Keratinocyte (primary cell): ENCODE results near the gene AQP2. TPM values are rescaled to one million over a fixed set of nuclear protein-coding genes. Genes with fewer than 3 reads are reported as not detected.
A peak's percentile ranks its signal among the peaks of the same experiment; 100 is the strongest.

Experiments
- DNase-seq: peaks from one replicate; pipeline ENCODE4 v3.0.0-alpha.2; 2011; ENCODE audit warnings: low read depth, missing footprints, low spot score
- FAIRE-seq: peaks from 2 replicates; lab custom pipeline; 2011; peaks lifted over from hg19 to GRCh38; lab: Jason Lieb, UNC
- H2AFZ ChIP-seq: 2 replicates; pipeline ENCODE4 v1.6.0; 2012; ENCODE audit warnings: low read length, control low read depth, inconsistent platforms; ENCODE audit not compliant: control insufficient read depth
- H3K27ac ChIP-seq: 2 replicates; pipeline ENCODE4 v1.5.1; 2011; ENCODE audit warnings: low read length; ENCODE audit not compliant: control insufficient read depth, insufficient read depth
- H3K27me3 ChIP-seq: 3 replicates; pipeline ENCODE4 v1.6.0; 2011; ENCODE audit warnings: low read length; ENCODE audit not compliant: control insufficient read depth, insufficient read depth; ENCODE audit errors: extremely low read depth
- H3K36me3 ChIP-seq, 2 experiments: 2 replicates in 1 of 2; 3 replicates in 1 of 2; pipeline ENCODE4 v1.5.1; 2011; ENCODE audit warnings: low read length in 2 of 2, mild to moderate bottlenecking in 1 of 2; ENCODE audit not compliant: control insufficient read depth in 2 of 2, insufficient read depth in 2 of 2; ENCODE audit errors: extremely low read depth in 1 of 2
- H3K4me1 ChIP-seq: 3 replicates; pipeline ENCODE4 v1.5.1; 2011; ENCODE audit warnings: low read length; ENCODE audit not compliant: control insufficient read depth, insufficient read depth; ENCODE audit errors: extremely low read depth
- H3K4me2 ChIP-seq: 3 replicates; pipeline ENCODE4 v1.6.0; 2011; ENCODE audit warnings: low read depth, low read length; ENCODE audit not compliant: control insufficient read depth, insufficient read depth; ENCODE audit errors: extremely low read depth
- H3K4me3 ChIP-seq, 3 experiments: fragments of 200-600 bp in 1 of 3; sonication (generic) in 1 of 3; 2 replicates in 2 of 3; 3 replicates in 1 of 3; pipeline ENCODE4 v1.5.1; 2011 to 2016; ENCODE audit warnings: low read length in 3 of 3, mild to moderate bottlenecking in 3 of 3, control low read depth in 2 of 3, inconsistent platforms in 1 of 3, low read depth in 1 of 3, mixed read lengths in 1 of 3, mixed run types in 1 of 3, moderate library complexity in 1 of 3; ENCODE audit not compliant: control insufficient read depth in 2 of 3, insufficient read depth in 2 of 3; ENCODE audit errors: extremely low read depth in 1 of 3
- H3K79me2 ChIP-seq: 2 replicates; pipeline ENCODE4 v1.6.0; 2012; ENCODE audit warnings: low read length; ENCODE audit not compliant: control insufficient read depth, insufficient read depth
- H3K9ac ChIP-seq: 3 replicates; pipeline ENCODE4 v1.6.0; 2011; ENCODE audit warnings: low read length; ENCODE audit not compliant: control insufficient read depth, insufficient read depth; ENCODE audit errors: extremely low read depth
- H3K9me1 ChIP-seq: 3 replicates; pipeline ENCODE4 v1.6.0; 2011; ENCODE audit warnings: low read length; ENCODE audit not compliant: control insufficient read depth, insufficient read depth; ENCODE audit errors: extremely low read depth
- H3K9me3 ChIP-seq: 2 replicates; pipeline ENCODE4 v1.5.1; 2012; ENCODE audit warnings: low read depth, low read length; ENCODE audit not compliant: control insufficient read depth
- H4K20me1 ChIP-seq: 3 replicates; pipeline ENCODE4 v1.6.0; 2011; ENCODE audit warnings: low read length; ENCODE audit not compliant: control insufficient read depth, insufficient read depth; ENCODE audit errors: extremely low read depth
- CTCF ChIP-seq, 3 experiments: IDR thresholded peaks in 1 of 3; conservative IDR thresholded peaks in 1 of 3; optimal IDR thresholded peaks in 1 of 3; 2 replicates in 2 of 3; 3 replicates in 1 of 3; pipeline versions ENCODE3 to v1.5.1; 2011; ENCODE audit warnings: low read length in 3 of 3, mild to moderate bottlenecking in 3 of 3, moderate library complexity in 2 of 3, control low read depth in 1 of 3, inconsistent platforms in 1 of 3; ENCODE audit not compliant: insufficient read depth in 2 of 3; ENCODE audit errors: extremely low read depth in 1 of 3
- EZH2 ChIP-seq: IDR thresholded peaks from one replicate; pipeline ENCODE4 v1.6.1; 2012; ENCODE audit warnings: inconsistent platforms, mild to moderate bottlenecking, low read length, moderate library complexity
- dilution Hi-C: fragments of 300-500 bp; cut with MboI; formaldehyde crosslinking; loops from one replicate; pipeline ENCODE4 v1.7.0; 2020; ENCODE audit warnings: low sequenced_read_pairs; ENCODE audit not compliant: extremely low pct_ligation_motif_present
- polyA plus RNA-seq, 5 experiments: library from polyadenylated mRNA; depleted of rRNA in 3 of 5; stranded (reverse) in 3 of 5; stranded (forward) in 1 of 5; unstranded in 1 of 5; fragments of >200 nt; gene quantifications; 1 replicate in 1 of 5; 2 replicates in 3 of 5; 3 replicates in 1 of 5; pipeline versions ENCODE4 v1.2.1 to v1.2.3, GENCODE V29; 2011 to 2012; ENCODE audit warnings: missing spikeins in 2 of 5, low read depth in 1 of 5, low replicate concordance in 1 of 5

Gene AQP2
- polyA plus RNA-seq, 1 donor (not counting 4 experiments of a cell fraction or from before 2014, with no cell fraction given), result not detected

GRCh38 chr12:49953961-49954846 lies 3.7 kb downstream of the AQP2 start:
- Histone ChIP-seq H4K20me1 (no peaks in the 10 kb centered on the region), H3K27ac (no peak overlapping the region), H3K4me3 (no peak overlapping the region), H3K4me2 (no peak overlapping the region), H3K27me3 (peaks cover 69% of the 10 kb centered on the region), H3K36me3 (no peaks in the 10 kb centered on the region), H3K79me2 (no peaks in the 10 kb centered on the region), H2AFZ (no peak overlapping the region), H3K9ac (no peak overlapping the region), H3K4me1 (no peaks in the 10 kb centered on the region), H3K9me1 (no peaks in the 10 kb centered on the region), H3K9me3 (no peaks in the 10 kb centered on the region)
- dilution Hi-C loops, result no loop called here
- FAIRE-seq, result no peak
- TF ChIP-seq CTCF (optimal IDR thresholded peaks at IDR 0.05 in 1 of 3, IDR thresholded peaks at IDR 0.05 in 1 of 3, conservative IDR thresholded peaks at IDR 0.05 in 1 of 3; ENCODE audit: extremely low read depth in 1 of 3, insufficient read depth in 2 of 3, low read length in 3 of 3), result no peak
- TF ChIP-seq EZH2, result no peak
- no peak for DNase-seq

- dilution Hi-C loops, result no loop called here
- Histone ChIP-seq H3K4me3 (no peak overlapping the region), H3K9ac (no peak overlapping the region), H3K4me2 (no peak overlapping the region), H3K79me2 (no peaks in the 10 kb centered on the region), H4K20me1 (no peaks in the 10 kb centered on the region), H3K9me3 (no peaks in the 10 kb centered on the region), H3K9me1 (no peaks in the 10 kb centered on the region), H3K27me3 (peaks cover 75% of the 10 kb centered on the region), H3K27ac (no peak overlapping the region), H3K36me3 (no peaks in the 10 kb centered on the region), H3K4me1 (no peaks in the 10 kb centered on the region), H2AFZ (no peak overlapping the region)
- DNase-seq (no peak), FAIRE-seq (no peak)
- TF ChIP-seq CTCF (optimal IDR thresholded peaks at IDR 0.05 in 1 of 3, IDR thresholded peaks at IDR 0.05 in 1 of 3, conservative IDR thresholded peaks at IDR 0.05 in 1 of 3; ENCODE audit: extremely low read depth in 1 of 3, insufficient read depth in 2 of 3, low read length in 3 of 3) (no peak), EZH2 (peak; percentile 91)
Observed at GRCh38 chr12:49954863-49955830, 4.6 kb downstream of the AQP2 start.
